K562 (cell line): ENCODE measurements around the gene GPER1. TPM values are rescaled to one million over a fixed set of nuclear protein-coding genes. Genes with fewer than 3 reads are reported as not detected.

Source experiments
- BDP1 ChIP-seq: IDR thresholded peaks from 3 replicates; pipeline ENCODE4 v1.6.1; 2011; ENCODE audit not compliant: insufficient read length, insufficient read depth
- CTBP1 ChIP-seq: fragments of 450-650 bp; IDR thresholded peaks from 2 replicates; pipeline ENCODE4 v1.6.1; 2016; ENCODE audit warnings: borderline replicate concordance
- ELF4 ChIP-seq: fragments of 450-650 bp; formaldehyde crosslinking; IDR thresholded peaks from 2 replicates; pipeline ENCODE4 v1.4.0; 2022; ENCODE audit warnings: missing genetic modification characterization
- FOXA3 ChIP-seq, 2 experiments: fragments of 450-650 bp in 1 of 2; sonication (generic) in 1 of 2; formaldehyde crosslinking; IDR thresholded peaks in 1 of 2; conservative IDR thresholded peaks in 1 of 2; 2 replicates each; pipeline versions ENCODE4 v1.4.0 to v1.8.0; 2020 to 2022; ENCODE audit warnings: mild to moderate bottlenecking in 2 of 2, missing genetic modification reagents in 1 of 2
- FUS ChIP-seq: fragments of 200-400 bp; formaldehyde crosslinking; optimal IDR thresholded peaks from 2 replicates; pipeline ENCODE3; 2017; ENCODE audit warnings: low read depth, low read length
- KAT7 ChIP-seq: sonication (generic); formaldehyde crosslinking; IDR thresholded peaks from 2 replicates; pipeline ENCODE4 v1.8.0; 2022; ENCODE audit warnings: missing genetic modification reagents, mild to moderate bottlenecking, borderline replicate concordance
- KLF10 ChIP-seq: fragments of 250-450 bp; sonication (Bioruptor Pico); IDR thresholded peaks from 2 replicates; pipeline ENCODE4 v1.6.1; 2021; ENCODE audit warnings: matching md5 sums
- KLF13 ChIP-seq: fragments of 450-650 bp; IDR thresholded peaks from 2 replicates; pipeline ENCODE4 v1.6.1; 2016; ENCODE audit warnings: missing genetic modification characterization, low read depth, mild to moderate bottlenecking, missing compliant biosample characterization, moderate library complexity, borderline replicate concordance
- L3MBTL2 ChIP-seq: fragments of 450-650 bp; IDR thresholded peaks from 2 replicates; pipeline ENCODE4 v1.6.1; 2016; ENCODE audit warnings: mild to moderate bottlenecking, moderate library complexity
- RBFOX2 ChIP-seq: fragments of 200-400 bp; formaldehyde crosslinking; IDR thresholded peaks from 2 replicates; pipeline ENCODE4 v1.6.1; 2017; ENCODE audit warnings: low read depth, mild to moderate bottlenecking, low read length, moderate library complexity
- SNRNP70 ChIP-seq: fragments of 200-400 bp; formaldehyde crosslinking; optimal IDR thresholded peaks from 2 replicates; pipeline ENCODE3; 2017; ENCODE audit warnings: low read depth, low read length
- SRSF9 ChIP-seq: fragments of 200-400 bp; formaldehyde crosslinking; IDR thresholded peaks from 2 replicates; pipeline ENCODE4 v1.6.1; 2017; ENCODE audit warnings: low read depth, low read length, borderline replicate concordance
- XRCC3 ChIP-seq: fragments of 450-650 bp; IDR thresholded peaks from 2 replicates; pipeline ENCODE4 v1.6.1; 2017; ENCODE audit warnings: mild to moderate bottlenecking, moderate library complexity
- polyA plus RNA-seq, 8 experiments: library from polyadenylated mRNA; depleted of rRNA in 4 of 8; stranded (reverse) in 5 of 8; unstranded in 3 of 8; fragments of >200 nt; fragmentation: Nextera tagmentation in 2 of 8; fragmentation: Illumina TruSeq in 1 of 8; extraction: Ambion mirVana in 2 of 8; extraction: Trizol in 1 of 8; gene quantifications; 2 replicates each; pipeline versions ENCODE4 v1.2.1 to v1.2.3, GENCODE V29; 2011 to 2014; ENCODE audit warnings: inconsistent platforms in 1 of 8, missing spikeins in 1 of 8
- total RNA-seq, 7 experiments: library from RNA; depleted of rRNA in 6 of 7; stranded (reverse); fragments of >200 nt in 6 of 7; fragmentation: Illumina TruSeq in 2 of 7; extraction: Trizol in 2 of 7; gene quantifications; 2 replicates each; pipeline versions ENCODE4 v1.2.1 to v1.2.3, GENCODE V29; 2011 to 2021; ENCODE audit warnings: low replicate concordance in 1 of 7
- TF ChIP-seq, protein P1 (sequence below): fragments of 150-350 bp; conservative IDR thresholded peaks from 2 replicates; pipeline ENCODE4 v1.6.1; 2014; ENCODE audit warnings: low read length
- TF ChIP-seq, protein P2 (sequence below): fragments of 250-450 bp; sonication (Bioruptor Pico); IDR thresholded peaks from 2 replicates; pipeline ENCODE4 v1.4.0; 2020; ENCODE audit warnings: mild to moderate bottlenecking
- TF ChIP-seq, protein P3 (sequence below): sonication (generic); formaldehyde crosslinking; IDR thresholded peaks from 2 replicates; pipeline ENCODE4 v1.8.0; 2023; ENCODE audit warnings: missing genetic modification reagents, mild to moderate bottlenecking, borderline replicate concordance

GPER1 gene
- total and polyA plus RNA-seq, 9 of the 15 experiments (the other 6 are each of a cell fraction or from before 2014, with no cell fraction given): 0.04 to 0.09 (median 0.08) TPM; not detected in 6

DNA sequence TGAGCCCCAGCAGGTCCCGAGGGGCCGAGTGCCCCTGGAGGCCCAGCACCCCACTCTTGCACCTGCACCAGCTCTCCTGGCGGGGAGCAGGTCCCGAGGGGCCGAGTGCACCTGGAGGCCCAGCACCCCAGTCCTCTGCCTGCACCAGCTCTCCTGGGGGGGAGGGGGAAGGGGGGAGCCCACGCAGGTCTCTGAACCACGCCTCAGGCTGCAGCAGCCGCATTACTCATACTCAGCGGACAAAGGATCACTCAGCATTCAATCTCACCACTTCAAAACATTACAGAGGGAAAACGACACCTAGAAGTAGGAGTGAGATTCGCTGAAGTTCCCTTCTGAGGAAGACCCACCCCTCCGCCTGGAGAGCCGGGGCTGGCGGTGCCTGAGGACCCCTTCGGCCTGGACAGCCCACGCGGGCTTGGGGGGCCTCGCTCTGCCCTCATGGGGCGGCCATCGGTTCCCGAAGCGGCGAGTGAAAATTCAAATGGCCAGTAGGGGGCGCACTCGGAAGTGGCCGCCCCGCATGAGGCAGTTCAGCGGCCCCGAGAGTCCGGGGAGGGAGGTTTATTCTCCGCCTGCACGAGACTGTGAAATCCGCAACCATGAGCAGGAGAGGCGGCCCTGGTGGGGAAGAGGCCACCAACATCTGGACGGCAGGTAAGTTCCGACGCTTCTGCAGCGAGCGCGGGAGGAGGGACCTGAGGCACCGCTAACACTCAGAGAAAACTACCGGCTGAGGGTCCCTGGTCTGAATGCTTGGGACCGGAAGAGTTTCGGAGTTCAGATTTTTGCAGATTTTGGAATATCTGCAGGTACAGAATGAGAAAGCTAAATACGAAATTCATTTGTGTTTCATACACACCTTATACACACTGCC lies 1.1 kb upstream of the GPER1 start (continued):
- TF ChIP-seq XRCC3 (no peak), KLF10 (CRISPR knock-in tag) (no peak), FUS (no peak), L3MBTL2 (peak; percentile 69), CTBP1 (peak; percentile 48; the same call in 1 of the 2 replicates), KAT7 (CRISPR knock-in tag) (0 out of 2 replicates have a peak, but pooled peaks have one; percentile 41), FOXA3 (CRISPR knock-in tag; conservative IDR thresholded peaks at IDR 0.05 in 1 of 2, IDR thresholded peaks at IDR 0.05 in 1 of 2) (no peak), BDP1 (no peak), SNRNP70 (no peak), RBFOX2 (peak; percentile 45; the same call in 1 of the 2 replicates), SRSF9 (no peak), ELF4 (no peak), KLF13 (no peak)
- TF ChIP-seq, protein P1, sequence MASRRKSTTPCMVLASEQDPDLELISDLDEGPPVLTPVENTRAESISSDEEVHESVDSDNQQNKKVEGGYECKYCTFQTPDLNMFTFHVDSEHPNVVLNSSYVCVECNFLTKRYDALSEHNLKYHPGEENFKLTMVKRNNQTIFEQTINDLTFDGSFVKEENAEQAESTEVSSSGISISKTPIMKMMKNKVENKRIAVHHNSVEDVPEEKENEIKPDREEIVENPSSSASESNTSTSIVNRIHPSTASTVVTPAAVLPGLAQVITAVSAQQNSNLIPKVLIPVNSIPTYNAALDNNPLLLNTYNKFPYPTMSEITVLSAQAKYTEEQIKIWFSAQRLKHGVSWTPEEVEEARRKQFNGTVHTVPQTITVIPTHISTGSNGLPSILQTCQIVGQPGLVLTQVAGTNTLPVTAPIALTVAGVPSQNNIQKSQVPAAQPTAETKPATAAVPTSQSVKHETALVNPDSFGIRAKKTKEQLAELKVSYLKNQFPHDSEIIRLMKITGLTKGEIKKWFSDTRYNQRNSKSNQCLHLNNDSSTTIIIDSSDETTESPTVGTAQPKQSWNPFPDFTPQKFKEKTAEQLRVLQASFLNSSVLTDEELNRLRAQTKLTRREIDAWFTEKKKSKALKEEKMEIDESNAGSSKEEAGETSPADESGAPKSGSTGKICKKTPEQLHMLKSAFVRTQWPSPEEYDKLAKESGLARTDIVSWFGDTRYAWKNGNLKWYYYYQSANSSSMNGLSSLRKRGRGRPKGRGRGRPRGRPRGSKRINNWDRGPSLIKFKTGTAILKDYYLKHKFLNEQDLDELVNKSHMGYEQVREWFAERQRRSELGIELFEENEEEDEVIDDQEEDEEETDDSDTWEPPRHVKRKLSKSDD: no peak
- TF ChIP-seq, protein P2, sequence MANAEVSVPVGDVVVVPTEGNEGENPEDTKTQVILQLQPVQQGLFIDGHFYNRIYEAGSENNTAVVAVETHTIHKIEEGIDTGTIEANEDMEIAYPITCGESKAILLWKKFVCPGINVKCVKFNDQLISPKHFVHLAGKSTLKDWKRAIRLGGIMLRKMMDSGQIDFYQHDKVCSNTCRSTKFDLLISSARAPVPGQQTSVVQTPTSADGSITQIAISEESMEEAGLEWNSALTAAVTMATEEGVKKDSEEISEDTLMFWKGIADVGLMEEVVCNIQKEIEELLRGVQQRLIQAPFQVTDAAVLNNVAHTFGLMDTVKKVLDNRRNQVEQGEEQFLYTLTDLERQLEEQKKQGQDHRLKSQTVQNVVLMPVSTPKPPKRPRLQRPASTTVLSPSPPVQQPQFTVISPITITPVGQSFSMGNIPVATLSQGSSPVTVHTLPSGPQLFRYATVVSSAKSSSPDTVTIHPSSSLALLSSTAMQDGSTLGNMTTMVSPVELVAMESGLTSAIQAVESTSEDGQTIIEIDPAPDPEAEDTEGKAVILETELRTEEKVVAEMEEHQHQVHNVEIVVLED: no peak
- TF ChIP-seq, protein P3, sequence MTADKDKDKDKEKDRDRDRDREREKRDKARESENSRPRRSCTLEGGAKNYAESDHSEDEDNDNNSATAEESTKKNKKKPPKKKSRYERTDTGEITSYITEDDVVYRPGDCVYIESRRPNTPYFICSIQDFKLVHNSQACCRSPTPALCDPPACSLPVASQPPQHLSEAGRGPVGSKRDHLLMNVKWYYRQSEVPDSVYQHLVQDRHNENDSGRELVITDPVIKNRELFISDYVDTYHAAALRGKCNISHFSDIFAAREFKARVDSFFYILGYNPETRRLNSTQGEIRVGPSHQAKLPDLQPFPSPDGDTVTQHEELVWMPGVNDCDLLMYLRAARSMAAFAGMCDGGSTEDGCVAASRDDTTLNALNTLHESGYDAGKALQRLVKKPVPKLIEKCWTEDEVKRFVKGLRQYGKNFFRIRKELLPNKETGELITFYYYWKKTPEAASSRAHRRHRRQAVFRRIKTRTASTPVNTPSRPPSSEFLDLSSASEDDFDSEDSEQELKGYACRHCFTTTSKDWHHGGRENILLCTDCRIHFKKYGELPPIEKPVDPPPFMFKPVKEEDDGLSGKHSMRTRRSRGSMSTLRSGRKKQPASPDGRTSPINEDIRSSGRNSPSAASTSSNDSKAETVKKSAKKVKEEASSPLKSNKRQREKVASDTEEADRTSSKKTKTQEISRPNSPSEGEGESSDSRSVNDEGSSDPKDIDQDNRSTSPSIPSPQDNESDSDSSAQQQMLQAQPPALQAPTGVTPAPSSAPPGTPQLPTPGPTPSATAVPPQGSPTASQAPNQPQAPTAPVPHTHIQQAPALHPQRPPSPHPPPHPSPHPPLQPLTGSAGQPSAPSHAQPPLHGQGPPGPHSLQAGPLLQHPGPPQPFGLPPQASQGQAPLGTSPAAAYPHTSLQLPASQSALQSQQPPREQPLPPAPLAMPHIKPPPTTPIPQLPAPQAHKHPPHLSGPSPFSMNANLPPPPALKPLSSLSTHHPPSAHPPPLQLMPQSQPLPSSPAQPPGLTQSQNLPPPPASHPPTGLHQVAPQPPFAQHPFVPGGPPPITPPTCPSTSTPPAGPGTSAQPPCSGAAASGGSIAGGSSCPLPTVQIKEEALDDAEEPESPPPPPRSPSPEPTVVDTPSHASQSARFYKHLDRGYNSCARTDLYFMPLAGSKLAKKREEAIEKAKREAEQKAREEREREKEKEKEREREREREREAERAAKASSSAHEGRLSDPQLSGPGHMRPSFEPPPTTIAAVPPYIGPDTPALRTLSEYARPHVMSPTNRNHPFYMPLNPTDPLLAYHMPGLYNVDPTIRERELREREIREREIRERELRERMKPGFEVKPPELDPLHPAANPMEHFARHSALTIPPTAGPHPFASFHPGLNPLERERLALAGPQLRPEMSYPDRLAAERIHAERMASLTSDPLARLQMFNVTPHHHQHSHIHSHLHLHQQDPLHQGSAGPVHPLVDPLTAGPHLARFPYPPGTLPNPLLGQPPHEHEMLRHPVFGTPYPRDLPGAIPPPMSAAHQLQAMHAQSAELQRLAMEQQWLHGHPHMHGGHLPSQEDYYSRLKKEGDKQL (CRISPR knock-in tag): no peak
